Spleen (tissue), 7 donors: Measurements from ENCODE around the gene SRCAP.

Experiments
- POLR2A ChIP-seq, 3 donors: fragments of 450-650 bp; IDR thresholded peaks; one replicate each; pipeline ENCODE4 v1.5.1; 2017; ENCODE audit warnings: antibody characterized with exemption in 3 of 3, mild to moderate bottlenecking in 1 of 3
- TF ChIP-seq, protein P1 (sequence below), 11 experiments: fragments of 200-600 bp in 7 of 11; fragments of 450-650 bp in 4 of 11; sonication (generic) in 4 of 11; IDR thresholded peaks in 8 of 11; conservative IDR thresholded peaks in 3 of 11; 1 replicate in 7 of 11; 2 replicates in 4 of 11; pipeline versions ENCODE4 v1.4.0 to v1.8.0; 2016 to 2021; ENCODE audit warnings: antibody characterized with exemption in 11 of 11, inconsistent platforms in 4 of 11, mild to moderate bottlenecking in 1 of 11
- donor health status: DM: no; HTN: no; CAD: no; lungs with moderate emphysema.
- donor health status: DM: no; HTN: no; CAD: no.
- donor health status: DM: no; HTN: no; CAD: no.

DNA sequence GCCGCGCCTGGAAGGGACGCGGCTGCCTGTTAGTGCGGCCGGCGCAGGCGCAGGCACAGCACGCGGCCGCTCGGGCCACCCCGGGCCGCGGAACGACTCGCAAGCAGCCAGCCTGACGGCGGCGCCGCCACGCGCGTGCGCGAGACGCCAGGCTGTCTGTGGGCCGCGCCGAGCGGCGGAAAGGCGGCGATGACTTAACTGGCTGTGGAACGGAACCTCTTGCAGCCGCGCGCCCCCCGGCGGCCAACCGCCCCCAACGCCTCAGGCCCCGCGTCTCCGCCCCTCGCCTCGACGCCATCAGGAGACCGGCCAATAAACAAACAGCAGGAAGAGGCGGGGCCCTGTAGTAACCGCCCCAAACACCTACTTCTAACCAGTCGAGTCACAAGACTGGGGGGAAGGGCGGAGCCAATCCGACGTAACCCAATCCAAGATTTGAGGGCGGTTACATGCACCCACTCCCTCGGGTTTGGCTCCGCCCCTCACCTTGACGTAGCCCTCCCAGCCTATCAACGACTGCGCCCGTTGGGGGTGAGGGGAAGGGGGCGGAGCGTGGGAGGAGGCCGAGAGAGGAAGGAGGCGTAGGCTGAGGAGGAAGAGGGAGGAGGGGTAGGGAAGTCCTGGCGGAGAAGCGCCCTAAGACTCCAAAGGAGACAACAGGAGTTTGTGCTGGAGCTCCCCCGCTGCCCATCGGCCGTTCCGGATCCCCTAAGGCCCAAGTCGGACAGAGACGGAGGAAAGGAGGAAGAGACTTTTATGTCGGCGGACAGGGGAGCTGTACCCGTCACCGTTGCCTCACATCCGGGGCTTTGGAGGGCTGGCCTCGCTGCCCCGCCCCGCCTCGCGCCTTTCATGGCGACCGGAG lies 40.9 kb upstream of the SRCAP start, which contains the start of gene FBRS:
- TF ChIP-seq, protein P1, sequence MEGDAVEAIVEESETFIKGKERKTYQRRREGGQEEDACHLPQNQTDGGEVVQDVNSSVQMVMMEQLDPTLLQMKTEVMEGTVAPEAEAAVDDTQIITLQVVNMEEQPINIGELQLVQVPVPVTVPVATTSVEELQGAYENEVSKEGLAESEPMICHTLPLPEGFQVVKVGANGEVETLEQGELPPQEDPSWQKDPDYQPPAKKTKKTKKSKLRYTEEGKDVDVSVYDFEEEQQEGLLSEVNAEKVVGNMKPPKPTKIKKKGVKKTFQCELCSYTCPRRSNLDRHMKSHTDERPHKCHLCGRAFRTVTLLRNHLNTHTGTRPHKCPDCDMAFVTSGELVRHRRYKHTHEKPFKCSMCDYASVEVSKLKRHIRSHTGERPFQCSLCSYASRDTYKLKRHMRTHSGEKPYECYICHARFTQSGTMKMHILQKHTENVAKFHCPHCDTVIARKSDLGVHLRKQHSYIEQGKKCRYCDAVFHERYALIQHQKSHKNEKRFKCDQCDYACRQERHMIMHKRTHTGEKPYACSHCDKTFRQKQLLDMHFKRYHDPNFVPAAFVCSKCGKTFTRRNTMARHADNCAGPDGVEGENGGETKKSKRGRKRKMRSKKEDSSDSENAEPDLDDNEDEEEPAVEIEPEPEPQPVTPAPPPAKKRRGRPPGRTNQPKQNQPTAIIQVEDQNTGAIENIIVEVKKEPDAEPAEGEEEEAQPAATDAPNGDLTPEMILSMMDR (IDR thresholded peaks at IDR 0.05 in 8 of 11, conservative IDR thresholded peaks at IDR 0.05 in 3 of 11): peak; percentile 91 to 100 (median 98)
- TF ChIP-seq POLR2A (IDR thresholded peaks at IDR 0.05): peak; percentile 12 to 90 (median 56)
